NK-92 treated with Interleukin-12 subunit alpha and Interleukin-12 subunit beta, amount 100 ng/mL, for 24 hours (cell line): ENCODE measurements around the gene ALG1.
"Not testable (repeated sequence)": the region's sequence is repeated elsewhere in the genome, so short reads cannot be mapped to it uniquely, and the experiment has no call there.

ENCODE experiments used
- DNase-seq: peaks from one replicate; lab custom pipeline; 2025; lab: John Stamatoyannopoulos, UW

ALG1 gene

GRCh38 chr16:5045499-5046115 is 26.0 kb upstream of the ALG1 start:
- no peak for DNase-seq

GRCh38 chr16:5046914-5047313 is 24.7 kb upstream of the ALG1 start:
- no peak for DNase-seq

DNA sequence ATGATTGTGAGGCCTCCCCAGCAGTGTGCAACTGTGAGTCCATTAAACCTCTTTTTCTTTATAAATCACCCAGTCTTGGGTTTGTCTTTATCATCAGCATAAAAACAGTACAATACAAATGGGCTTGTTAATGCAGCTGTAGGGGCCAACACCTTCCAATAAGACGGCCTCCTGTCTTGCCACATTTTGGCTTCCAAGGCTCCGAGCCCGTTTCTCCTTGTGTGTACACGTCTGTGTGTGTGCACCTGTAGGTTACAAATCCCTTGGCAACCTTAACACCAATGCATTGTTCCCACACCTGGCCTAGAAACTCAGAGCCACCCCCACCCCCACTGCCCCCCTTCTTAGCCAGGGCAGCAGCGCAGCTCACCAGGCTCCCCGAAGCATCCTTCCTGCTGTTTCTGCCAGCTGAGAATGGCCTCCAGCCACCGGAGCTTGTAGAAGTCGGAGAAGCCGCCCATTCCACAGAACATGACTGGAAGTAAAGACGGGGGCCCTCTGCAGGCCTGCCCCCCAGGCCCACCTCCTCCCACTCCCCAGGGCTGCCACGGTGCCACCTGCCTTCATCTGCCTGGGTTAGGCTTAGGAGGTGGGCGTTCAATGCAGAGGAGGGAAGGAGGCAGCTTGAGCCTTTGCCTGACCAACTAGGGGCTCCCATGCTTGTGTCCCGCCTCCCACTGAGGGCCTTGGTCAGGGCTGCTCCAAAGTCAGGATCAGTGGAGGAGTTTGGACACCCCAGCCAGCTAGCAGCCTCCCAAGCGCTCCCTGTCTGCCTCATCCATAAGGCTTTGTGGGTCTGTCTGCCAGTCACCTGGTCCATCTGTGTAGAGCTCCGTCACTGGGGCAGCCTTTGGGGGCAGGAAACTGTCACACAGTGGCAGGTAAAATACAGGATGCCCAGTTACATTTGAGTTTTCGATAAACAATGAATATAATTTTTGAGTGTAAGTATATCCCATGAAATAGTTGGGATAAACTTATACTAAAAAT is 16.5 kb upstream of the ALG1 start:
- DNase-seq: no peak

- no peak for DNase-seq
Observed at GRCh38 chr16:5056352-5056751, 15.3 kb upstream of the ALG1 start.

DNA sequence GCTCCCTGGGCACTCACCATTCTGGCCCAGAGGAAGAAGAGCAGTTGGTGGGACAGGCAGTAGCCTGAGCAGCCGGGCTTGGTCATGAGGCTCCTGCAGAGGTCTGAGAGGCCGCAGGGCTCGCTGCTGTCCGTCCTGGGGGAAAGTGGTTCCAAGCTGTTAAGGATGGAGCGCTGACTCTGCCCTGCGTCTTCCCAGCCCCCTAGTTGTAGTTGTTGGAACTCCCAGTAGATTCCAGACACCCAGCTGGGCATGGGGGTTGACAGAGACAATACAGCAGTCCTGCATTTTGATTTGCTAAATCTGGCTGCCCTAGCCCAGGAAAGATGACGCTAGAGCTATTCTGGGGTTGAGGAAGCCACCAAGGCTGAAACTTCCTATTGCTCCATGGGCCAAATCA is 13.2 kb upstream of the ALG1 start:
- no peak for DNase-seq

DNA sequence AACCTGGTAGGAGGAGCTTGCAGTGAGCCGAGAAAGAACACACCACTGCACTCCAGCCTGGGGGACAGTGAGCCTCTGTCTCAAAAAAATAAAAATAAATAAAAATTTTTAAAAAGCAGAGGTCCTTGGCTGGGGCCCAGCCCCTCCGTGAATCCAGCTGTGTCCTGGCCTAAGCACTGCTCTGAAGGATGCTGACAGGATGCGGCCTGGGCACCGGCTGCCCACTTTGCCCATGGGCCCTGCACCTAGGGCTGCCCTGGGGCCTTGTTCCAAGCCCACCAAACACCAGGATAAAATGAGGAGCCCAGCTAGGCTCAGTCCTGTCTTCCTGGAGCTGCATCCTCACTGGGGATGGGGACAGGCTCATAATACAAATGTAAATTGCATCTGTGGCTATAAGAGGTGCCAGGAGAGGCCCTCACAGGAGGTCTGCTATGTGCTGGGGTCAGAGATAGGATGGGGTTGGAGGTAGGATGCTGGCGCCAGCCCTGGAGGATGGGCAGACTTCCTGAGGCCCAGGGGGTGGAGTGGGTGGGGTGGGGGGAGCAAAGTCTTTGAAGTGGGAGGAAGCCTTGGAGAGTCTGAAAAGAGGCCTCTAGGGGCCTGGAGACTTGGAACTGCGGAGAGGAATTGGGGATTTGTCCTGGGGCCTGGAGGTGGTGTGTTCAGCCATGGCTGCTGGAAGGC is 12.1 kb upstream of the ALG1 start:
- DNase-seq: no peak

DNA sequence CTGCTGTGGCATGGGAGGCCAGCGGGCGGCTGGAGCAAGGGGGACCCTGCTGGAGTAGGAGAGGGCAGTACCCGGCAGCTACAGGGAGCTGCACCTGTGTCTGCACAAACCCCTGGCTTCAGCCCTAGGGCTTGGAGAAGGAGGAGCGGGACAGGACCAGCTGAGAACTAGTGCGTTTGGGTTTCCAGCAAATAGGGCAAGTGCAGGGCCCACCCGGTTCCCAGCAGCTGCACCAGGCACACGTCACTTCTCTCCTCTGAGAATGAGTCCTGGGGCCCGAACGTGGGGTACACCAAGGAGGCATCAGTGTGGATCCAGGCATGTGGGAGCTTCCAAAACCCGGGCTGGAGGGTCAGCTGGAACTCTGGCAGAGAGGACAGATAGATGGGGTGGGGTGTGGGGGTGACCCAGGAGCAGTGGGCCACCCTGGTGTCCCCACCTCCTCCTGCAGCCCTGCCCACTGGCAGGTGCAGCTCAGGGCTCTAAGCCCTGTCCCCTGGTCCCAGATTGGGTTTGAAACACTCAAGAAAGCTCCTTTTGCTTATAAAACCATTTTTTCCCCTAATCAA is 11.5 kb upstream of the ALG1 start:
- no peak for DNase-seq

DNA sequence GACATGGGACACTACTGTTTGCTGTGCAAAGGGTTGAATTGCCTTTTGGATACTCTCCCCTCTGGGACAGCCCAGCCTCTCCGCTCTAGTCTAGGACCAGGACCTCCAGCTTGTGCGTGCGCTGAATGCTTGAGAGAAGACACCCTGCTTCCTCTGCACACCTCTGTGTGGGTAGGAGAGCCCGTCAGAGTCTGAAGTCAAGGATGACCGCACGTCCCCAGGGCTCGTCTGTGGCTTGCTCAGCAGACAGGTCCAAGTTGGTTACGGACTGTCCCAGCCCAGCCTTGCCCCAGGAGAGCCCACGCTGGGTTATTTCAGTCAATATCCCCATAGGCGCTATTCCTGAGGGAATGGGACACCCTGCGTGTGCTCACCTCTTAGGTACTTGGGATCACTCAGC is 9.6 kb upstream of the ALG1 start:
- DNase-seq: no peak

GRCh38 chr16:5062790-5063765 is 8.6 kb upstream of the ALG1 start:
- no peak for DNase-seq

DNA sequence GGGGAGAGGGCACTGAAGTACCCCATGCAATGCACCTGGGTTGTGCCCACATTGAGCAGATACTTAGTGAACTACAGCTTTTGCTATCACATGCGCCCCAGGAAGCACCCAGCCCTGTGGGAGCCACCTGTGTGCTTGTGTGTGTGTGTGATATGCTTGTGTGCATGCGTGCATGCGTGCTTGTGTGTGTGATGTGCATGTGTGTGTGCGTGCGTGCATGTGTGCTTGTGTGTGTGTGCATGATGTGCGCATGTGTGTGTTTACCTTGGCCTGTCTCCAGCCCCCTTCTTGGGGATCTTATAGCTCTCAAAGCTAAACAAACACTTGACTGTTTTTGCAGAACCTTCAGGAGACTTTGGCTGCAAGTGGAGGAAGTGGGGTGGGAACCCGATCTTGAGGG is 6.7 kb upstream of the ALG1 start:
- no peak for DNase-seq

DNA sequence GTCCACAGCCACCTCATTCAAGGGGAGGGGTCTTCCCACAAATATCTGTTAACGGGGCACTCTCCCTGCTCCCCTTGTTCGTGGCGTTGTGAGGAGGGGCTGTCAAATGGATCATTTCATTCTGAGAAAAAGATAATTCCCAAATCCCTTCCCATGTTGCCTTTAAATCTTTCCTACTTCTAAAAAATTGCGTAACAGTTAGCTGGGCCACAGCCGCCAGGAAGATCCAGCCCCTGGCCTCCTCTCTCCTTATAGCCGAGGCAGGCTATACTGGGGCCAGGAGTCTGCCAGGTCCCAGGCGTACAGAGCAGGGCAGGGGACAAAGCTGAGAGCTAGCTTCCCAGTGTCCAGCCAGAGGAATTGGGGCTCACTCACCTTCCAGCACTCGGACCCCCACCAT is 6.3 kb upstream of the ALG1 start:
- DNase-seq: no peak

GRCh38 chr16:5065813-5066212 is 5.8 kb upstream of the ALG1 start, which contains the start of gene C16orf89:
Gene C16orf89 (minus strand): TSS chr16:5065956. CDS start chr16:5065908, 48 bp downstream.
- no peak for DNase-seq

DNA sequence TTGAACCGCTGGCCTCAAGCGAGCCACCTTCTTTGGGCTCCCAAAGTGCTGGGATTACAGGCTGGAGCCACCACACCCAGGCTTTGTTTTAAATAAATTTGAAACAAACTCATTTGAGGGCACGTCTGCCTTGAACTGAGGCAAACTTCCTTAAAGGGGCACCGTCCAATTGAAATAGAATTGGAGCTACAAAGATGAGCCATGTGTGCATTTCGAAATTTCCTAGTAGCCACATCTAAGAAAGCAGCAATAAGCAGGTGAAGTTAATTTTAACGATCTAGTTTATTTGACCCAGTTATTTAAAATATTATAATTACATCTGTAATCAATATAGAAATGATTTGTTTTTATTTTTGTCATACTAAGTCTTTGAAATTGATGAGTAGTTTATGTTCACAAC is 5.1 kb upstream of the ALG1 start:
- no peak for DNase-seq

GRCh38 chr16:5069048-5069447 is 2.6 kb upstream of the ALG1 start:
- no peak for DNase-seq

DNA sequence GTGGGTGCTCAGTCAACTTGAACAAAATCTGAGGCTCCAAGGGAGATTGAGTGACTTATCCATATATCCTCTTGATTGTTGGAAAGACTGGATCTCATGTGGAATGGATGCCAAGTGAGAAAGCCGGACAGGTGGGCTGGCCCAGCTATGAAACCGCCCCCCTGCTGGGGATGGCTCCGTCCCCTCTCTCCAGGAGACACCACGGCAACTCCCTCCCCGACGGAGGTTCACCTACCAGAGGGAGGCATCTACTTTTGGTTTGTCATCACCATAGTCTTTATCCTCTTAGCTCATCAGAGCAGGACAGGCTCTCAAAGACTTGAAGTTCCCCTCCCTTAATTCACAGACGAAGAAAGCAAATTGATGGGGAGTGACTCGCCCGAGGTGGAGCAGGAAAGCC is 1.8 kb upstream of the ALG1 start:
- no peak for DNase-seq

GRCh38 chr16:5070431-5071186 is 1.0 kb upstream of the ALG1 start:
- DNase-seq: no peak

- DNase-seq: no peak
Observed at GRCh38 chr16:5071341-5071680, 332 bp upstream of the ALG1 start.

DNA sequence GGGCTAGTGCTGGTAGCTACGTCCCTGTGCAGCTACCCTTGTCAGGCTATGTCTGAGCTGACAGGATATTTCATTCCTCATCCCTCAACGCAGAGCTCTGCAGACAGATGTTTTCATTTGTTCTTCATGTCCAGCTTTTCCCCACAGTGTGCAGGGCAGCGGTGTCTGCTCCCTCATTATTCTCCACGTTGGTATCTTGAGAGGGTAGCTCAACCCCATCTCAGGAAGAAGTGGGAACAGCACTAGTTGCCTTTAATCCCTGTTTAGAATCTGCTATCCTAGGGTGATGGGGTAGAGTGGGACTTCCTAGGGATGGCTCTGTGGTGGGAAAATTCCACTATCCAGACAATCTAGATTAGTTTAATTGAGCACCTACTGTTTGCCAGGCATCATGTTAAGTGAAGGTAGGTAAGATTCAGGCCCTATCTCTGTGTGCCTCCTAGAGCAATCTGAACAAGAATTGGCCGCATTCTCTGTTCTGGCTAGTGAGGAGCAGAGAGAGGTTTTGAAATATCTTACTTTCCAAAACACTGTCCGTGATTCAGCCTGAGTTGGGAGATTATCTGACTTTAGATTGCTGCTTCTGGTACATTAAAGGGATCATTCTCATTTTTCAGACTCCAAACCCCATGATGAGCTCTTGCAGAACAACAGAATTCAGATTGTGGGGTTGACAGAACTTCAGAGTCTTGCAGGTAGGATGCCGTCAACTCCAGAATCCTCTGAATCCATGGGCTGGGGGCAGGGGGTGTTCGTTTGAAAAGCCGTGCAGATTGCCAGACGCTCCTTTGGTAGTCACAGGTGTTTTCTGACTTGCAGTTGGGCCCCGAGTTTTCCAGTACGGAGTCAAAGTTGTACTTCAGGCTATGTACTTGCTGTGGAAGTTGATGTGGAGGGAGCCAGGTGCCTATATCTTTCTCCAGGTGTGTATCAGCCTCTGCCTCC is 963 bp downstream of the ALG1 start:
- no peak for DNase-seq

GRCh38 chr16:5073279-5073629 is 1.6 kb downstream of the ALG1 start:
- no peak for DNase-seq

GRCh38 chr16:5073771-5074170 is 2.1 kb downstream of the ALG1 start:
- DNase-seq: not testable (repeated sequence)
